Measurements from ENCODE around the gene CPLX4.

GRCh38 chr18:59279193-59279592 is 39.3 kb downstream of the CPLX4 start:
- TF ChIP-seq, protein P1, sequence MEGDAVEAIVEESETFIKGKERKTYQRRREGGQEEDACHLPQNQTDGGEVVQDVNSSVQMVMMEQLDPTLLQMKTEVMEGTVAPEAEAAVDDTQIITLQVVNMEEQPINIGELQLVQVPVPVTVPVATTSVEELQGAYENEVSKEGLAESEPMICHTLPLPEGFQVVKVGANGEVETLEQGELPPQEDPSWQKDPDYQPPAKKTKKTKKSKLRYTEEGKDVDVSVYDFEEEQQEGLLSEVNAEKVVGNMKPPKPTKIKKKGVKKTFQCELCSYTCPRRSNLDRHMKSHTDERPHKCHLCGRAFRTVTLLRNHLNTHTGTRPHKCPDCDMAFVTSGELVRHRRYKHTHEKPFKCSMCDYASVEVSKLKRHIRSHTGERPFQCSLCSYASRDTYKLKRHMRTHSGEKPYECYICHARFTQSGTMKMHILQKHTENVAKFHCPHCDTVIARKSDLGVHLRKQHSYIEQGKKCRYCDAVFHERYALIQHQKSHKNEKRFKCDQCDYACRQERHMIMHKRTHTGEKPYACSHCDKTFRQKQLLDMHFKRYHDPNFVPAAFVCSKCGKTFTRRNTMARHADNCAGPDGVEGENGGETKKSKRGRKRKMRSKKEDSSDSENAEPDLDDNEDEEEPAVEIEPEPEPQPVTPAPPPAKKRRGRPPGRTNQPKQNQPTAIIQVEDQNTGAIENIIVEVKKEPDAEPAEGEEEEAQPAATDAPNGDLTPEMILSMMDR (IDR thresholded peaks at IDR 0.05): no peak
- TF ChIP-seq EZH2 (IDR thresholded peaks at IDR 0.05; ENCODE audit: borderline replicate concordance, insufficient read depth, low read depth, low read length, poor library complexity, severe bottlenecking): no peak

Data from B cell (primary cell).